Parietal lobe (tissue), 1 donor: ENCODE measurements around the gene OR11L1. TPM values are rescaled to one million over a fixed set of nuclear protein-coding genes. Genes with fewer than 3 reads are reported as not detected.

ENCODE experiments used
- total RNA-seq: library from RNA; depleted of rRNA; stranded (reverse); fragments of >200 nt; gene quantifications from one replicate; pipeline ENCODE4 v1.2.3, GENCODE V29; 2014

Gene OR11L1, protein sequence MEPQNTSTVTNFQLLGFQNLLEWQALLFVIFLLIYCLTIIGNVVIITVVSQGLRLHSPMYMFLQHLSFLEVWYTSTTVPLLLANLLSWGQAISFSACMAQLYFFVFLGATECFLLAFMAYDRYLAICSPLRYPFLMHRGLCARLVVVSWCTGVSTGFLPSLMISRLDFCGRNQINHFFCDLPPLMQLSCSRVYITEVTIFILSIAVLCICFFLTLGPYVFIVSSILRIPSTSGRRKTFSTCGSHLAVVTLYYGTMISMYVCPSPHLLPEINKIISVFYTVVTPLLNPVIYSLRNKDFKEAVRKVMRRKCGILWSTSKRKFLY
- not detected for total RNA-seq

DNA sequence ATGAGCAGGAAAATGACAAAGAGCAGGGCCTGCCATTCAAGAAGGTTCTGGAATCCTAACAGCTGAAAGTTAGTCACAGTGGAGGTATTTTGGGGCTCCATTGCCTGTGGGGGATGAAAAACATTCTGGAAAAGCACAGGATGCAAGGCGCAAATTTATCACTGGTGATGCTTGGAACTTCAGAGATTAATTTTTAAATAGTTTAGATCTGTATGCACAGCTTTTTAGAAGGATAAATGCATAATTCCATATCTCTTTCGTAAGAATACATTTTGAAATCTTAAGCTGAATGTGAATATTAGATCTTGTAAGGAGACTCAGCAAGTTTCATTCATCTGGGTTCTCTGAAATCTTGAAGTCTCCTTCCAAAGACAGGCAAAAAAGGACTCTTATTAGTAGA is at the start of gene OR11L1:
TSS of gene OR11L1 (minus strand) at position 101 of the 400 bp plus-strand sequence. CDS start at position 101, 0 bp downstream.

DNA sequence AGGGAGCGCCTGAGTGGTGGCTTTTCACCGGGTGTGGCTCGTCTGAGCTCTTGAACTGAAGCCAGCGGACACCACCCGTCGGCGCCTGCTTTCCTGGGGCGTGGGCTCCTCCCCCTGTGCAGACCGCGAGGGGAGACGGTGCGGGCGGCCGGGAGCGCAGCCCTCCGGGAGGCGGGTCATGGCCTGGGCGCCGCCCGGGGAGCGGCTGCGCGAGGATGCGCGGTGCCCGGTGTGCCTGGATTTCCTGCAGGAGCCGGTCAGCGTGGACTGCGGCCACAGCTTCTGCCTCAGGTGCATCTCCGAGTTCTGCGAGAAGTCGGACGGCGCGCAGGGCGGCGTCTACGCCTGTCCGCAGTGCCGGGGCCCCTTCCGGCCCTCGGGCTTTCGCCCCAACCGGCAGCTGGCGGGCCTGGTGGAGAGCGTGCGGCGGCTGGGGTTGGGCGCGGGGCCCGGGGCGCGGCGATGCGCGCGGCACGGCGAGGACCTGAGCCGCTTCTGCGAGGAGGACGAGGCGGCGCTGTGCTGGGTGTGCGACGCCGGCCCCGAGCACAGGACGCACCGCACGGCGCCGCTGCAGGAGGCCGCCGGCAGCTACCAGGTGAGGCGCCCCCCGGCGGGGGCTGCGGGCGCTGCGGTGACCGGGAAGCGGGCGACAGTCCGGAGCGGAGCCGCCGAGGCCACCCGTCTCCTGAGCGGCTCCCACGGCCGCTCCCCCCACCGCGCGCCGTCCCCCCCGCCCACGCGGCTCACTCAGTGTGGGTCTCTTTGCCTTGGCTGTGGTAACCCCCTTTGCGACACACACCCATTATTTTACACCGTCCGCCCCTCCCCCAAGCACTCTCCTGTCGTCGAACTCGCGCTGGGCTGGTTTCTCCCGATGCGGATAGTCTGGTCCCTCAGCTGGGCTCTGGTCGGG is 15.6 kb upstream of the OR11L1 start, which contains the start of gene TRIM58:
TSS of gene TRIM58 (plus strand) at position 119 of the 916 bp plus-strand sequence. CDS start at position 179, 60 bp downstream.

DNA sequence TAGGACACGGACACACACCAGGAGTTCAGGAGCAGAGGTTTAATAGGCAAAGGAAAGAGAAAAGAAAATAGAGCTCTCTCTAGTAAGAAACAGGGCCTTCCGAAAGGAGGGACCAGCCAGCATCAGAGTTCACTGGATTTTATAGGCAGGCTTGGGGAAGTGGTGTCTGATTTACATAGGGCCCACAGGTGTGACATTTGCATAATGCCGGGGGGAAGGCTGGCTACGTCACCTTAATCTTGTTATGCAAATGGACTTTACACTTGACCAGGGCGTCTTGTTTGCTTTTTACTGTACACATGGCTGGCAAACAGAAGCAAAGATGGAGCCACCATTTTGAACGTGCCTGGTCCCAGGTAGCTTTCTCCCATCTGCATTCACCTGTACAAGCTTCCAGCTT is 17.7 kb downstream of the OR11L1 start, which contains the start of gene OR14A16:
TSS of gene OR14A16 (minus strand) at position 97 of the 400 bp plus-strand sequence. CDS start 8,390 bp downstream, outside the sequence.

Other genes starting within 250 kb of the OR11L1 start
- not detected for gene OR2G3, start 236.3 kb downstream of the OR11L1 start, total RNA-seq
- gene OR13G1, start 162.2 kb downstream of the OR11L1 start, total RNA-seq = not detected
- gene OR6F1, start 125.2 kb downstream of the OR11L1 start, total RNA-seq = not detected
- gene OR14K1, start 103.3 kb downstream of the OR11L1 start, total RNA-seq = 0.94 TPM
- gene OR14A2, start 93.8 kb downstream of the OR11L1 start, total RNA-seq = not detected
- not detected for gene OR1C1, start 81.3 kb downstream of the OR11L1 start, total RNA-seq
- not detected for gene OR14A16, start 17.8 kb downstream of the OR11L1 start, total RNA-seq
- gene TRIM58, start 15.3 kb upstream of the OR11L1 start, total RNA-seq = 5.3 TPM
- gene OR2W3, start 53.7 kb upstream of the OR11L1 start, total RNA-seq = 6.3 TPM
- gene OR2T8, start 78.4 kb upstream of the OR11L1 start, total RNA-seq = 0.94 TPM
- gene OR2AJ1, start 83.0 kb upstream of the OR11L1 start, total RNA-seq = not detected
- 5.0 TPM for gene OR2L8, start 107.0 kb upstream of the OR11L1 start, total RNA-seq
- gene OR2AK2, start 123.3 kb upstream of the OR11L1 start, total RNA-seq = 6.6 TPM
- 3.1 TPM for gene OR2L5, start 171.8 kb upstream of the OR11L1 start, total RNA-seq
- 1.6 TPM for gene OR2L2, start 188.2 kb upstream of the OR11L1 start, total RNA-seq
- 2.8 TPM for gene OR2L3, start 204.9 kb upstream of the OR11L1 start, total RNA-seq